Mesenchymal stem cell (in vitro differentiated cells and primary cell): ENCODE data around the gene SFSWAP.

Experiments used
- DNase-seq: peaks from one replicate; pipeline ENCODE4 v3.0.0-alpha.2; 2013
- H2AFZ ChIP-seq: one replicate; pipeline ENCODE4 v1.6.1; 2013; ENCODE audit warnings: low read depth, mild to moderate bottlenecking, control low read depth, inconsistent platforms, low read length, moderate library complexity
- H2AK5ac ChIP-seq: 2 replicates; pipeline ENCODE4 v1.6.1; 2013; ENCODE audit warnings: low read length, moderate library complexity, mild to moderate bottlenecking, inconsistent platforms; ENCODE audit not compliant: severe bottlenecking
- H2BK120ac ChIP-seq: one replicate; pipeline ENCODE4 v1.6.1; 2013; ENCODE audit warnings: low read depth, mild to moderate bottlenecking, inconsistent platforms, low read length, moderate library complexity
- H2BK12ac ChIP-seq, 2 experiments: one replicate each; pipeline ENCODE4 v1.6.1; 2013; ENCODE audit warnings: inconsistent platforms in 2 of 2, low read length in 2 of 2, mild to moderate bottlenecking in 2 of 2, moderate library complexity in 2 of 2, control low read depth in 1 of 2
- H2BK15ac ChIP-seq: one replicate; pipeline ENCODE4 v1.6.1; 2013; ENCODE audit warnings: mild to moderate bottlenecking, low read depth, inconsistent platforms; ENCODE audit not compliant: poor library complexity, severe bottlenecking
- H2BK5ac ChIP-seq: 2 replicates; pipeline ENCODE4 v1.6.1; 2013; ENCODE audit warnings: low read depth, mild to moderate bottlenecking, low read length, control low read depth, inconsistent platforms; ENCODE audit not compliant: poor library complexity, severe bottlenecking
- H3K14ac ChIP-seq, 2 experiments: one replicate each; pipeline ENCODE4 v1.6.1; 2013; ENCODE audit warnings: inconsistent platforms in 2 of 2, low read length in 2 of 2, control low read depth in 1 of 2, mild to moderate bottlenecking in 1 of 2, moderate library complexity in 1 of 2
- H3K18ac ChIP-seq, 2 experiments: one replicate each; pipeline ENCODE4 v1.6.1; 2013; ENCODE audit warnings: inconsistent platforms in 2 of 2, low read length in 2 of 2, control low read depth in 1 of 2, low read depth in 1 of 2, mild to moderate bottlenecking in 1 of 2
- H3K23ac ChIP-seq, 2 experiments: one replicate each; pipeline ENCODE4 v1.6.1; 2013; ENCODE audit warnings: inconsistent platforms in 2 of 2, low read length in 2 of 2, mild to moderate bottlenecking in 2 of 2, moderate library complexity in 2 of 2, control low read depth in 1 of 2
- H3K27ac ChIP-seq: 2 replicates; pipeline ENCODE4 v1.5.1; 2013; ENCODE audit warnings: mild to moderate bottlenecking, moderate library complexity, low read length, control low read depth, inconsistent platforms; ENCODE audit not compliant: poor library complexity, severe bottlenecking
- H3K27me3 ChIP-seq, 2 experiments: 2 replicates each; pipeline versions ENCODE4 v1.6.1 to v1.7.0; 2013; ENCODE audit warnings: low read length in 2 of 2, mild to moderate bottlenecking in 2 of 2, moderate library complexity in 2 of 2, control low read depth in 1 of 2, inconsistent platforms in 1 of 2; ENCODE audit not compliant: control insufficient read depth in 1 of 2, insufficient read depth in 1 of 2
- H3K36me3 ChIP-seq, 2 experiments: 2 replicates each; pipeline versions ENCODE4 v1.6.1 to v1.7.0; 2013; ENCODE audit warnings: low read length in 2 of 2, control low read depth in 1 of 2, inconsistent platforms in 1 of 2, low read depth in 1 of 2, mild to moderate bottlenecking in 1 of 2; ENCODE audit not compliant: insufficient read depth in 2 of 2, control insufficient read depth in 1 of 2
- H3K4ac ChIP-seq, 2 experiments: one replicate each; pipeline ENCODE4 v1.6.1; 2013; ENCODE audit warnings: inconsistent platforms in 2 of 2, low read length in 2 of 2, mild to moderate bottlenecking in 2 of 2, moderate library complexity in 2 of 2, control low read depth in 1 of 2, low read depth in 1 of 2
- H3K4me1 ChIP-seq: 2 replicates; pipeline ENCODE4 v1.6.1; 2013; ENCODE audit warnings: low read depth, low read length, control low read depth; ENCODE audit not compliant: control insufficient read depth, insufficient read depth
- H3K4me2 ChIP-seq: 2 replicates; pipeline ENCODE4 v1.6.1; 2013; ENCODE audit warnings: low read length, mild to moderate bottlenecking, inconsistent platforms; ENCODE audit not compliant: poor library complexity, severe bottlenecking
- H3K4me3 ChIP-seq, 2 experiments: 2 replicates each; pipeline versions ENCODE4 v1.5.1 to v1.7.0; 2013; ENCODE audit warnings: low read length in 2 of 2, mild to moderate bottlenecking in 2 of 2, control low read depth in 1 of 2, low read depth in 1 of 2; ENCODE audit not compliant: insufficient read depth in 1 of 2
- H3K79me1 ChIP-seq: replicated peaks from 2 replicates; pipeline ENCODE4 v1.6.1; 2013; ENCODE audit warnings: mild to moderate bottlenecking, control low read depth, low read length, inconsistent platforms; ENCODE audit not compliant: poor library complexity, severe bottlenecking
- H3K9ac ChIP-seq: 2 replicates; pipeline ENCODE4 v1.7.0; 2013; ENCODE audit warnings: mild to moderate bottlenecking, low read length, moderate library complexity
- H3K9me3 ChIP-seq: 2 replicates; pipeline ENCODE4 v1.7.0; 2013; ENCODE audit warnings: mild to moderate bottlenecking, low read length; ENCODE audit not compliant: control insufficient read depth
- H4K8ac ChIP-seq: one replicate; pipeline ENCODE4 v1.6.1; 2013; ENCODE audit warnings: inconsistent platforms, mild to moderate bottlenecking, low read length, moderate library complexity
- H4K91ac ChIP-seq: one replicate; pipeline ENCODE4 v1.6.1; 2013; ENCODE audit warnings: mild to moderate bottlenecking, low read length, inconsistent platforms
- WGBS: methylation state at CpG from one replicate; pipeline ENCODE4 v1.1.7; 2013; ENCODE audit warnings: mixed read lengths; 5-methylcytosine and 5-hydroxymethylcytosine counted together

The SFSWAP gene

GRCh38 chr12:131693149-131693548 lies 17.7 kb upstream of the SFSWAP start:
- H3K4ac ChIP-seq = no peak overlapping the region
- no peak overlapping the region for H2BK5ac ChIP-seq
- no peak overlapping the region for H3K18ac ChIP-seq
- H3K9ac ChIP-seq = no peak overlapping the region
- WGBS = 78% methylated on average over 9 of the region's 10 CpGs
- no peak for DNase-seq
- H3K9me3 ChIP-seq = no peaks in the 10 kb centered on the region
- H3K23ac ChIP-seq = no peak overlapping the region
- no peak overlapping the region for H2AK5ac ChIP-seq
- no peak overlapping the region for H4K8ac ChIP-seq
- no peak overlapping the region for H2BK120ac ChIP-seq
- H3K36me3 ChIP-seq = no peaks in the 10 kb centered on the region
- H3K4me3 ChIP-seq = no peak overlapping the region
- H2BK12ac ChIP-seq = no peak overlapping the region
- H2BK15ac ChIP-seq = no peak overlapping the region
- peaks cover 0 to 36% of the 10 kb centered on the region in 2 experiments for H3K27me3 ChIP-seq
- H3K4me1 ChIP-seq = no peaks in the 10 kb centered on the region
- H4K91ac ChIP-seq = no peak overlapping the region
- no peak overlapping the region for H3K27ac ChIP-seq
- no peak overlapping the region for H2AFZ ChIP-seq
- no peaks in the 10 kb centered on the region for H3K79me1 ChIP-seq
- no peak overlapping the region for H3K14ac ChIP-seq
- no peak overlapping the region for H3K4me2 ChIP-seq

- no peaks in the 10 kb centered on the region for H3K79me1 ChIP-seq
- H4K91ac ChIP-seq = no peak overlapping the region
- no peak overlapping the region for H3K4me2 ChIP-seq
- no peak overlapping the region for H3K4ac ChIP-seq
- no peak overlapping the region for H4K8ac ChIP-seq
- H3K9me3 ChIP-seq = no peaks in the 10 kb centered on the region
- WGBS = 75% methylated on average over 10 of the region's 11 CpGs
- H3K14ac ChIP-seq = no peak overlapping the region
- H3K23ac ChIP-seq = no peak overlapping the region
- no peak for DNase-seq
- no peaks in the 10 kb centered on the region for H3K36me3 ChIP-seq
- H2BK12ac ChIP-seq = no peak overlapping the region
- H3K27me3 ChIP-seq = peaks cover 0 to 36% of the 10 kb centered on the region in 2 experiments
- no peak overlapping the region for H2BK5ac ChIP-seq
- H3K4me3 ChIP-seq = no peak overlapping the region
- no peak overlapping the region for H2AK5ac ChIP-seq
- no peak overlapping the region for H2BK120ac ChIP-seq
- no peak overlapping the region for H3K18ac ChIP-seq
- H2AFZ ChIP-seq = no peak overlapping the region
- no peaks in the 10 kb centered on the region for H3K4me1 ChIP-seq
- no peak overlapping the region for H3K27ac ChIP-seq
- H2BK15ac ChIP-seq = no peak overlapping the region
- H3K9ac ChIP-seq = no peak overlapping the region
Measured at GRCh38 chr12:131694116-131694838, 16.6 kb upstream of the SFSWAP start.

- H2AFZ ChIP-seq = no peak overlapping the region
- H3K9me3 ChIP-seq = no peaks in the 10 kb centered on the region
- H2BK120ac ChIP-seq = no peak overlapping the region
- no peaks in the 10 kb centered on the region for H3K4me1 ChIP-seq
- H4K8ac ChIP-seq = no peak overlapping the region
- H4K91ac ChIP-seq = no peak overlapping the region
- no peak overlapping the region for H3K4me2 ChIP-seq
- H3K14ac ChIP-seq = no peak overlapping the region
- no peak overlapping the region for H3K4ac ChIP-seq
- 89% methylated on average over 16 of the region's 16 CpGs for WGBS
- H3K18ac ChIP-seq = no peak overlapping the region
- no peak overlapping the region for H3K23ac ChIP-seq
- H3K27me3 ChIP-seq = peaks cover 0 to 26% of the 10 kb centered on the region in 2 experiments
- no peak overlapping the region for H3K4me3 ChIP-seq
- H2BK15ac ChIP-seq = no peak overlapping the region
- H3K27ac ChIP-seq = no peak overlapping the region
- H2AK5ac ChIP-seq = no peak overlapping the region
- no peak overlapping the region for H2BK5ac ChIP-seq
- DNase-seq = no peak
- no peaks in the 10 kb centered on the region for H3K36me3 ChIP-seq
- H2BK12ac ChIP-seq = no peak overlapping the region
- H3K79me1 ChIP-seq = no peaks in the 10 kb centered on the region
- no peak overlapping the region for H3K9ac ChIP-seq
Measured at GRCh38 chr12:131695968-131696367, 14.9 kb upstream of the SFSWAP start.

GRCh38 chr12:131698286-131698685 lies 12.6 kb upstream of the SFSWAP start:
- WGBS = 86% methylated on average over 12 of the region's 12 CpGs
- H4K91ac ChIP-seq = no peak overlapping the region
- H3K23ac ChIP-seq = no peak overlapping the region
- H3K18ac ChIP-seq = no peak overlapping the region
- no peak overlapping the region for H2AFZ ChIP-seq
- no peak overlapping the region for H2AK5ac ChIP-seq
- no peak overlapping the region for H3K4me2 ChIP-seq
- peaks cover 3% of the 10 kb centered on the region for H3K9me3 ChIP-seq
- no peak overlapping the region for H3K27ac ChIP-seq
- H3K79me1 ChIP-seq = no peaks in the 10 kb centered on the region
- no peak overlapping the region for H4K8ac ChIP-seq
- H2BK5ac ChIP-seq = no peak overlapping the region
- H3K4me3 ChIP-seq = no peak overlapping the region
- H2BK15ac ChIP-seq = no peak overlapping the region
- no peak overlapping the region for H3K14ac ChIP-seq
- H3K9ac ChIP-seq = no peak overlapping the region
- H2BK120ac ChIP-seq = no peak overlapping the region
- no peak for DNase-seq
- H3K36me3 ChIP-seq = no peaks in the 10 kb centered on the region
- H3K4ac ChIP-seq = no peak overlapping the region
- H3K4me1 ChIP-seq = no peaks in the 10 kb centered on the region
- no peak overlapping the region for H2BK12ac ChIP-seq
- peaks cover 0 to 15% of the 10 kb centered on the region in 2 experiments for H3K27me3 ChIP-seq
